ENCODE measurements around the gene TREH.

Gene TREH

GRCh38 chr11:118662401-118663271, 16.8 kb downstream of the TREH start:
- Histone ChIP-seq H3K9ac (ENCODE audit: insufficient read length) (no peak overlapping the region), H3K4me3 (no peak overlapping the region), H3K9me3 (ENCODE audit: low read depth, low read length) (no peaks in the 10 kb centered on the region), H3K27ac (no peak overlapping the region), H3K36me3 (ENCODE audit: insufficient read depth, low read length) (no peaks in the 10 kb centered on the region)
- TF ChIP-seq EZH2 (IDR thresholded peaks at IDR 0.05) = no peak
- no peak for TF ChIP-seq FOXP2 (optimal IDR thresholded peaks at IDR 0.05; ENCODE audit: control extremely low read depth, extremely low read length, insufficient read depth)
- no peak for TF ChIP-seq POLR2AphosphoS5 (IDR thresholded peaks at IDR 0.05; ENCODE audit: borderline replicate concordance, low read depth, low read length)
- no peak for DNase-seq (ENCODE audit: low read depth, low spot score)

- Histone ChIP-seq H3K9me3 (ENCODE audit: low read depth, low read length) (no peaks in the 10 kb centered on the region), H3K4me3 (no peak overlapping the region), H3K27ac (no peak overlapping the region), H3K9ac (ENCODE audit: insufficient read length) (no peak overlapping the region), H3K36me3 (ENCODE audit: insufficient read depth, low read length) (no peaks in the 10 kb centered on the region)
- DNase-seq (ENCODE audit: low read depth, low spot score) = no peak
- no peak for TF ChIP-seq EZH2 (IDR thresholded peaks at IDR 0.05)
These were observed 17.8 kb downstream of the TREH start for GRCh38 chr11:118661425-118662301.

- Histone ChIP-seq H3K27ac (no peak overlapping the region), H3K36me3 (ENCODE audit: insufficient read depth, low read length) (no peaks in the 10 kb centered on the region), H3K9me3 (ENCODE audit: low read depth, low read length) (no peaks in the 10 kb centered on the region), H3K4me3 (no peak overlapping the region), H3K9ac (ENCODE audit: insufficient read length) (no peak overlapping the region)
- TF ChIP-seq EZH2 (IDR thresholded peaks at IDR 0.05) (no peak), FOXP2 (optimal IDR thresholded peaks at IDR 0.05; ENCODE audit: control extremely low read depth, extremely low read length, insufficient read depth) (no peak), POLR2AphosphoS5 (IDR thresholded peaks at IDR 0.05; ENCODE audit: borderline replicate concordance, low read depth, low read length) (no peak)
- DNase-seq (ENCODE audit: low read depth, low spot score) = no peak
These were observed 18.6 kb downstream of the TREH start for GRCh38 chr11:118660681-118661424.

- TF ChIP-seq POLR2AphosphoS5 (IDR thresholded peaks at IDR 0.05; ENCODE audit: borderline replicate concordance, low read depth, low read length) (no peak), FOXP2 (optimal IDR thresholded peaks at IDR 0.05; ENCODE audit: control extremely low read depth, extremely low read length, insufficient read depth) (no peak)
- H3K27ac ChIP-seq = no peak overlapping the region
- no peak overlapping the region for H3K4me3 ChIP-seq
- H3K36me3 ChIP-seq (ENCODE audit: insufficient read depth, low read length) = no peaks in the 10 kb centered on the region
- DNase-seq (ENCODE audit: low read depth, low spot score) = no peak
- H3K9ac ChIP-seq (ENCODE audit: insufficient read length) = no peak overlapping the region
- no peaks in the 10 kb centered on the region for H3K9me3 ChIP-seq (ENCODE audit: low read depth, low read length)
These were observed 19.3 kb downstream of the TREH start for GRCh38 chr11:118659953-118660680.

GRCh38 chr11:118659314-118659952, 20.0 kb downstream of the TREH start:
- H3K9me3 ChIP-seq (ENCODE audit: low read depth, low read length) = no peaks in the 10 kb centered on the region
- H3K4me3 ChIP-seq = no peak overlapping the region
- no peak overlapping the region for H3K9ac ChIP-seq (ENCODE audit: insufficient read length)
- TF ChIP-seq EZH2 (IDR thresholded peaks at IDR 0.05) = no peak
- no peak for TF ChIP-seq POLR2AphosphoS5 (IDR thresholded peaks at IDR 0.05; ENCODE audit: borderline replicate concordance, low read depth, low read length)
- peak; percentile 38 for TF ChIP-seq FOXP2 (optimal IDR thresholded peaks at IDR 0.05; ENCODE audit: control extremely low read depth, extremely low read length, insufficient read depth)
- DNase-seq (ENCODE audit: low read depth, low spot score) = peak; percentile 24
- H3K36me3 ChIP-seq (ENCODE audit: insufficient read depth, low read length) = no peaks in the 10 kb centered on the region
- H3K27ac ChIP-seq = no peak overlapping the region

GRCh38 chr11:118658429-118659313, 20.8 kb downstream of the TREH start:
- TF ChIP-seq EZH2 (IDR thresholded peaks at IDR 0.05) = no peak
- TF ChIP-seq FOXP2 (optimal IDR thresholded peaks at IDR 0.05; ENCODE audit: control extremely low read depth, extremely low read length, insufficient read depth) = no peak
- no peak for TF ChIP-seq POLR2AphosphoS5 (IDR thresholded peaks at IDR 0.05; ENCODE audit: borderline replicate concordance, low read depth, low read length)
- H3K36me3 ChIP-seq (ENCODE audit: insufficient read depth, low read length) = no peaks in the 10 kb centered on the region
- no peak overlapping the region for H3K27ac ChIP-seq
- no peak overlapping the region for H3K9ac ChIP-seq (ENCODE audit: insufficient read length)
- DNase-seq (ENCODE audit: low read depth, low spot score) = no peak
- no peaks in the 10 kb centered on the region for H3K9me3 ChIP-seq (ENCODE audit: low read depth, low read length)
- no peak overlapping the region for H3K4me3 ChIP-seq

Measured in SK-N-MC (cell line).